Adrenal gland (tissue), 5 donors: ENCODE measurements around the gene CAMK2D.

Experiments used
- CTCF ChIP-seq, 6 experiments: fragments of 450-650 bp in 4 of 6; fragments of 200-600 bp in 2 of 6; sonication (generic) in 1 of 6; IDR thresholded peaks; 1 replicate in 5 of 6; 2 replicates in 1 of 6; pipeline versions ENCODE4 v1.5.1 to v1.8.0; 2016 to 2021; ENCODE audit warnings: antibody characterized with exemption in 6 of 6, mild to moderate bottlenecking in 2 of 6, moderate library complexity in 1 of 6
- POLR2A ChIP-seq, 2 donors: fragments of 450-650 bp; IDR thresholded peaks; one replicate each; pipeline ENCODE4 v1.6.1; 2017; ENCODE audit warnings: antibody characterized with exemption in 2 of 2, mild to moderate bottlenecking in 2 of 2, moderate library complexity in 1 of 2
- donor health status: DM: no; HTN: no; CAD: no.

GRCh38 chr4:113444386-113444785 lies 317.2 kb downstream of the CAMK2D start:
- TF ChIP-seq CTCF (IDR thresholded peaks at IDR 0.05), result no peak
- TF ChIP-seq POLR2A (IDR thresholded peaks at IDR 0.05), result no peak
